ENCODE data around the gene CDCA3.
A peak's percentile ranks its signal among the peaks of the same experiment; 100 is the strongest.
"Not testable (repeated sequence)": the region's sequence is repeated elsewhere in the genome, so short reads cannot be mapped to it uniquely, and the experiment has no call there.

The CDCA3 gene

GRCh38 chr12:6851153-6851920, at the start of gene CDCA3:
Gene CDCA3, minus strand, starts transcription at chr12:6851286. Its CDS starts 334 bp downstream, at chr12:6850952.
- DNase-seq (ENCODE audit: low spot score): peak; percentile 100

GRCh38 chr12:6899837-6900519, 48.9 kb upstream of the CDCA3 start:
- DNase-seq (ENCODE audit: low spot score): no peak

DNA sequence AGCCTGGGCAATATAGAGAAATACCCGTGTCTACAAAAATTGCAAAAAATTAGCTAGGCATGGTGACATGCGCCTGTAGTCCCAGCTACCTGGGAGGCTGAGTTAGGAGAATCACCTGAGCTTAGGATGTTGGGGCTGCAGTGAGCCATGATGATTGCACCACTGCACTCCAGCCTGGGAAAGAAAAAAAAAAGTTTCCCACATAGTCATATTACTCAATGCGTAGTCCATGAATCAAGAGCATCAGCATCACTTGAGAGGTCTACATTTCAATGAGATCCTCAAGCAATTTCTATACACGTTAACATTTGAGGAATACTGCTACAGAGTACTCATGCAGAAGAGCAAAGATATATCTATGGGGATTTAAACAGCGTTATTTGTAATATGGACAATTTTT, 48.3 kb upstream of the CDCA3 start:
- DNase-seq (ENCODE audit: low spot score): no peak

- DNase-seq (ENCODE audit: low spot score): no peak
Observed at GRCh38 chr12:6896846-6897435, 45.9 kb upstream of the CDCA3 start.

GRCh38 chr12:6894321-6894720, 43.2 kb upstream of the CDCA3 start:
- DNase-seq (ENCODE audit: low spot score): no peak

DNA sequence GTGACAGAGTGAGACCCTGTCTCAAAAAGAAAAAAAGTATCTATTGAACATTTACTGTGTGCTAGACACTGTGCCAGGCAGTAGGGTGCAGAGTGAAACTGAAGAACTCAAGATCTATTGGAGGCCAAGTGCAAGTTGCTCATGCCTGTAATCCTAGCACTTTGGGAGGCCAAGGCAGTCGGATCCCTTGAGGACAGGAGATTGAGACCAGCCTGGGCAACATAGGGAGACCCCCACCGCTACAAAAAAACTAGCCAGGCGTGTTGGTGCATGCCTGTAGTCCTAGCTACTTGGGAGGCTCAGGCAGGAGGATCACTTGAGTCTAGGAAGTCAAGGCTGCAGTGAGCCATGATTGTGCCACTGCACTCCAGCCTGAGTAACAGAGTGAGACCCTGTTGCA, 41.6 kb upstream of the CDCA3 start:
- not testable (repeated sequence) for DNase-seq (ENCODE audit: low spot score)

DNA sequence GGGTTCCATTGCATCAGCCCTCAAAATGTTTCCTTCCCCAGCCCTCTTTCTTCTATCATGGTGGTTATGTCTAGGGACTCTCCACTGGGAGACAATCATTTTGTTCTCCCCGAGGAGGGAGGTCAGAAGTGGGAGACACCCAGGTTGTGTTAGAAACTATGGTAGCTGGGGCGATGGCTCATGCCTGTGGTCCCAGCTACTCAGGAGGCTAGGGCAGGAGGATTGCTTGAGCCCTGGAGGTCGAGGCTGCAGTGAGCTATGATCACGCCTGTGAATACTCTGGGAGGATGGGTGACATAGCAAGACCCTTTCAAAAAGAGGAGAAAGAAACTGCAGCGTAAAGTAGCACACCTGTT, 40.5 kb upstream of the CDCA3 start:
- DNase-seq (ENCODE audit: low spot score): no peak

DNA sequence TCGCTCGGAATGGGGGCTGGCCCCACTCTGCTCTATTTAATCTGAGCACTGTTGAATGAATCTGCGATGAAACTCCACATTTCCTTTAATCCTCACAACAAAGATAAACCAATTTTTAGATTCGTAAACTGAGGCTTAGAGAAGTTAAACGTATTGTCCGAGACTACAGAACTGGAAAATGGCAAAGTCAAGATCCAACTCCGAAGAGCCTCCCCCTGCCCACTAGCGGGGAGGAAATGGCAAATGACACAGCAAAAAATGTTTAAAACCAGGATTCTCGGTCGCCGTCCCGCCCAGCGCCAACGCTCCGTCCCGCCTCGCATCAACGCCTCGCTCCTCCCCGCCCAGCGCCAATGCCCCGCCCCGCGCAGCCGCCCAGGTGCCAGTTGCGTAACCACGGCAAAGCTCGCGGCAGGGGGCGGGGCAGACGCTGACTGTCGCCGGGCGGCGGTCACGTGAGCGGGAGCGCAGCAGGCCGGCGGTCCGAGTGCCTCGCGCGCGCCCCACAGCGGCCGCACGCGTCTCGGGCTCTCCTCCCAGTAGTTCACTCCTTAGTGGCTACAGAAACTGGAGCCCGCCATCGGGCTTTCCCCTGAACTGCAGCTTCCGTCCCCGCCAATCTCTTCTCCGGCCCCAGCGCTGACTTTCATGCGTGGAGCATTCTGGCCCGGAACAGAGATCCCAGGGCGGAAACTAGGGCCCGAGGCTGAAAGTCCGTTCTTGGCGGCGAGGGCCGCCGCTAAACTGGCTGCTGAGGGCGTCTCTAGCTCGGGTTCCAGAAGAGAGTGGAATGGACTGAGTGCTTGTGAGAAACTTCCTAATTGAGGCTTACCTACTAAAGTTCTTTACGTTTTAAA, 39.9 kb upstream of the CDCA3 start:
- peak; percentile 97 for DNase-seq (ENCODE audit: low spot score)

DNA sequence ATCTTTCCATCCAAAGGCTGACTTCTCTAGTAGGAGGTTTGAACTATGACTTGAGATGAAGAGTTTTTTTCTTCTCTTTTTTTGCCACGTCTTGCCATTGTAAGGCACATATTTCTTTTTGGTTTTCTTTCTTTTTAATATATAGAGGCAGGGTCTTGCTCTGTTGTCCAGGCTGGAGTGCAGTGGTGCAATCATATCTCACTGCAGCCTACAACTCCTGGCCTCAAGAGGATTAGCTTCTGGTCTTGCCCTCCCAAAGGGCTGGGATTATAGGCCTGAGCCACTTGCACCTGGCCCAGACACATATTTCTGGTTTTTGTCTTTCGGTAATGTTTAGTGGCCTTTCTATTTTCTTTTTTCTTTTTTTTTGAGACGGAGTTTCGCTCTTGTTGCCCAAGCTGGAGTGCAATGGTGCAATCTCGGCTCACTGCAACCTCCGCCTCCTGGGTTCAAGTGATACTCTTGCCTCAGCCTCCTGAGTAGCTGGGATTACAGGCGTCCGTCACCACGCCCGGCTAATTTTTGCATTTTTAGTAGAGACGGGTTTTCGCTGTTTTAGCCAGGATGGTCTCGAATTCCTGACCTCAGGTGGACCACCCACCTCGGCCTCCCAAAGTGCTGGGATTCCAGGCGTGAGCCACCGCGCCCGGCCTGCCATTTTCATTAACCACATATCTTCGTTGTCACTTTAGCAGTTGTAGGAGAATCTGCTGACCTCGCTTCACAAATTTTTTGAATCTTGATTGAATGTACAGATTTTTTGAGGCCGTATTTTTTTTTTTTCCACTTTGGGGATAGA, 38.9 kb upstream of the CDCA3 start:
- DNase-seq (ENCODE audit: low spot score): not testable (repeated sequence)

- DNase-seq (ENCODE audit: low spot score): not testable (repeated sequence)
Observed at GRCh38 chr12:6888794-6889193, 37.7 kb upstream of the CDCA3 start.

DNA sequence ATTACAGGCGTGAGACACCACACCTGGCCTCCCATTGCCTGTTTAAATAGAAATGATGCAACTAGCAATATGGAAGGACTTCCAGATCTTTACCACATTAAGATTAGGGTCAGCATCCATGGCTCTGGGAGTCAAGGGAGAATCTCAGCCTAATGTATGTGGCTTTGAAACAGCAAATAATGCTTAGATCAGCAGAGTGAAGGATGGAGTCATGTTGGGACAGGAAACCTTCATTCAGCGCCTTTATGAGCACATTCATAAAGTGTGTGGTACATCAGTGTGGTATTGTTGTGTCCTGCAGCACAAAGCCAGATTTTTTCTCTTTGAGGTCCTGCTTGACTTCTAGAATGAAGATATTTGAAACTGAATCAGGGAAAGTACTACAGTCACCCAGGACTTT, 37.3 kb upstream of the CDCA3 start:
- no peak for DNase-seq (ENCODE audit: low spot score)

GRCh38 chr12:6887460-6887859, 36.4 kb upstream of the CDCA3 start:
- DNase-seq (ENCODE audit: low spot score): no peak

- DNase-seq (ENCODE audit: low spot score): not testable (repeated sequence)
Observed at GRCh38 chr12:6886206-6886999, 35.3 kb upstream of the CDCA3 start.

DNA sequence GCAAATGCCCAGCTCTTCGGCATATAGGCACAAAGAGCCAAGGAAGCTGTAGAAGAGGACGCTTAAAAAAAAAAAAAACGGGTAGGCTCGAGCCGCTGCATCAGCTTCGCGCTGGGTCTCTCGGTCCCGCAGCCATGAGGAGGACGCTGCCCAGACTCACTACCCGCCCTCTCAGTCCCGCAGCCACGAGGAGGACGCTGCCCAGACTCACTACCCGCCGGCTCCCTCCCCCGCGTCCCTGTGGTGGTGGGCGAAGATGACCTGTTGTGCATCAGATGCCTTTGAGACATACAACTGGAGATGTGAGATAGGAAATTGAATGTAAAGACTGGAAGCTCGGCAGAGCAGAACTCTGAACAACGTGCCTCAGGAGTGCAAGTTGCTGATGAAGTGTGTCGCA, 33.5 kb upstream of the CDCA3 start:
- no peak for DNase-seq (ENCODE audit: low spot score)

DNA sequence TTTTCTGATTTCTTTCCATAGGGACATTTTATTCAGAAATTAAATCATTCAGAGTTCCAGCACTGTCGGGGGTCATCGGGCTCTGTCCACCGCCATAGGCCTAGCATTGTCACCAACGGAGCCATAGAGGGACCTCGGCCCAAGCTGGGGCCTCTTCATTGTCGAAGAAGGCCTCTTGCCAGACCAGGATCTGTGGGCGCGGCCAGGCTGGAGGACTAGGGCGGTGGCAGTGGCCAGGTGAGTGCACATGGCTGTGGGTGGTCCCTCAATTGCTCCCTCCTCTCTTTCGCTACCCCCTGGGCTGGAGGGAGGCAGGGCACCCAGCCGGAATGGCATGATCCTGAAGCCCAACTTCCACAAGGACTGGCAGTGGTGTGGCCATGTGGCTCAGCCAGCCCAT, 32.6 kb upstream of the CDCA3 start:
- no peak for DNase-seq (ENCODE audit: low spot score)

GRCh38 chr12:6883252-6883651, 32.2 kb upstream of the CDCA3 start:
- no peak for DNase-seq (ENCODE audit: low spot score)

- DNase-seq (ENCODE audit: low spot score): not testable (repeated sequence)
Observed at GRCh38 chr12:6879824-6880223, 28.7 kb upstream of the CDCA3 start.

- not testable (repeated sequence) for DNase-seq (ENCODE audit: low spot score)
Observed at GRCh38 chr12:6874015-6874368, 22.9 kb upstream of the CDCA3 start.

GRCh38 chr12:6873094-6874014, 22.3 kb upstream of the CDCA3 start, which contains the start of gene SPSB2:
Gene SPSB2, minus strand, starts transcription at chr12:6873303. Its CDS starts 402 bp downstream, at chr12:6872901.
- peak; percentile 97 for DNase-seq (ENCODE audit: low spot score)

Data from AG08395 (cell line).